GM13976 (cell line): ENCODE measurements around the gene CEP112.

Source experiments
- DNase-seq: peaks from one replicate; pipeline ENCODE4 v3.0.0; 2012; ENCODE audit warnings: low spot score
- CTCF ChIP-seq: IDR thresholded peaks from 2 replicates; pipeline ENCODE4 v1.5.1; 2012; ENCODE audit warnings: borderline replicate concordance, mild to moderate bottlenecking; ENCODE audit not compliant: insufficient read depth; ENCODE audit errors: extremely low read depth, missing control alignments, control extremely low read depth
- in situ Hi-C: fragments of 300-500 bp; cut with MboI; formaldehyde crosslinking; loops from one replicate; pipeline ENCODE4 v1.12.0; 2022; ENCODE audit warnings: low sequenced_read_pairs, mixed read lengths, inconsistent platforms; ENCODE audit not compliant: unreplicated experiment

CEP112 gene

GRCh38 chr17:65678546-65678945 lies 513.4 kb downstream of the CEP112 start:
- in situ Hi-C loops, result no loop called here
- TF ChIP-seq CTCF, result no peak
- no peak for DNase-seq

DNA sequence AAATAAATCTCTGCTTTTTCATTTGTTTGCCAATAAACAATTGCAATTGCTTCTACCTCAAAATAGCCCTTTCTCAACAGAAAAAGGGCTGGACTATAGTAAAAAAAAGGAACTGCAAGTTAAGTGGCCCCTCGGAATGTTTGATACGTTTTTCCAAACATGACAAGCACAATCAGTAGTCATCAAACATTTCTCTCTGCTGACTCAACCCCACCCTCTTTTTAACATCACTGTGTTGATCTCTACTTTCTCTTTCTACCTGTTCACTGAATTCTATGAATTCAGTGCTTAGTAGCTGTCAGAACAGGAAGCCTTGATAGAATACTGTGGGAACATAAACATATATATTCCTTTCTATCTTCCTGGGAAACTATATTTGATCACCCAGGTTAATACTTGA lies 514.0 kb downstream of the CEP112 start:
- no peak for TF ChIP-seq CTCF
- no peak for DNase-seq
- in situ Hi-C loops, result no loop called here

GRCh38 chr17:65674246-65675045 lies 517.5 kb downstream of the CEP112 start:
- no peak for DNase-seq
- in situ Hi-C loops, result no loop called here
- no peak for TF ChIP-seq CTCF

- no peak for DNase-seq
- in situ Hi-C loops, result no loop called here
- TF ChIP-seq CTCF, result no peak
Measured at GRCh38 chr17:65670667-65671371, 521.1 kb downstream of the CEP112 start.

- TF ChIP-seq CTCF, result no peak
- in situ Hi-C loops, result no loop called here
- DNase-seq, result no peak
Measured at GRCh38 chr17:65668211-65668610, 523.7 kb downstream of the CEP112 start.

DNA sequence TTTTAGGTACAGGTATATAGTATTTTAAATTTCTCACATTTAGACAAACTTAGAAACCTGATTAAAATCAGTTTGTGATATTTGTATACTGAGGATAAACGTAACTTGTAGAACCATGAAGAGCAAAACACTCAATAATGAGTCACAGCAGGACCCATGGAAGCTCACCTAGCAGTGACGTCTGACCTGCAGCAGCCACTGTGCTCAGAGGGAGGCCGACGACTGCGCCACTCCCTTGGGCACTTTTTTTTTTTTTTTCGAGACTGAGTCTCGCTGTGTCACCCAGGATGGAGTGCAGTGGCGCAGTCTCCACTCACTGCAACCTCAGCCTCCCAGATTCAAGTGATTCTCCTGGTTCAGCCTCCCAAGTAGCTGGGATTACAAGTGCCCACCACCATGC lies 524.3 kb downstream of the CEP112 start:
- TF ChIP-seq CTCF, result no peak
- DNase-seq, result no peak
- in situ Hi-C loops, result no loop called here

GRCh38 chr17:65666876-65667321 lies 525.0 kb downstream of the CEP112 start:
- in situ Hi-C loops, result no loop called here
- no peak for DNase-seq
- TF ChIP-seq CTCF, result no peak
